HG03565 (cell line): ENCODE data around the gene SH3BP1.
"Not testable (repeated sequence)": the region's sequence is repeated elsewhere in the genome, so short reads cannot be mapped to it uniquely, and the experiment has no call there.

Source experiments
- ATAC-seq: cut with Tn5 transposase; IDR thresholded peaks from one replicate; pipeline ENCODE4 v1.9.1; 2021; ENCODE audit warnings: mild to moderate bottlenecking, moderate library complexity; ENCODE audit not compliant: unreplicated experiment

SH3BP1 gene

GRCh38 chr22:37639070-37639760, at the start of gene SH3BP1:
TSS of gene SH3BP1 (plus strand) at chr22:37639669. CDS start at chr22:37639788, 119 bp downstream.
- no peak for ATAC-seq

- not testable (repeated sequence) for ATAC-seq
Observed at GRCh38 chr22:37591081-37591480, 48.4 kb upstream of the SH3BP1 start.

GRCh38 chr22:37591823-37592404, 47.6 kb upstream of the SH3BP1 start:
- ATAC-seq, result no peak

GRCh38 chr22:37594237-37594636, 45.2 kb upstream of the SH3BP1 start:
- ATAC-seq, result no peak

GRCh38 chr22:37599153-37599552, 40.3 kb upstream of the SH3BP1 start:
- ATAC-seq, result no peak

GRCh38 chr22:37601203-37601539, 38.3 kb upstream of the SH3BP1 start:
- no peak for ATAC-seq

GRCh38 chr22:37601540-37602442, 37.7 kb upstream of the SH3BP1 start:
- no peak for ATAC-seq

- ATAC-seq, result not testable (repeated sequence)
Observed at GRCh38 chr22:37602546-37603277, 36.8 kb upstream of the SH3BP1 start.

GRCh38 chr22:37604074-37604473, 35.4 kb upstream of the SH3BP1 start:
- ATAC-seq, result no peak

- ATAC-seq, result no peak
Observed at GRCh38 chr22:37604875-37605274, 34.6 kb upstream of the SH3BP1 start.

- peak; percentile 26 for ATAC-seq
Observed at GRCh38 chr22:37607010-37607934, 32.2 kb upstream of the SH3BP1 start.

GRCh38 chr22:37607935-37608476, 31.5 kb upstream of the SH3BP1 start:
- peak; percentile 1 for ATAC-seq

- peak; percentile 61 for ATAC-seq
Observed at GRCh38 chr22:37608477-37609239, 30.8 kb upstream of the SH3BP1 start, which contains the start of gene GGA1. TSS of gene GGA1 (plus strand) at chr22:37608834. CDS start at chr22:37608861, 27 bp downstream.

- ATAC-seq, result no peak
Observed at GRCh38 chr22:37609240-37610152, 30.0 kb upstream of the SH3BP1 start.

GRCh38 chr22:37610153-37610475, 29.4 kb upstream of the SH3BP1 start:
- ATAC-seq, result not testable (repeated sequence)

GRCh38 chr22:37610480-37611129, 28.9 kb upstream of the SH3BP1 start:
- ATAC-seq, result no peak

GRCh38 chr22:37611207-37611606, 28.3 kb upstream of the SH3BP1 start:
- ATAC-seq, result no peak
